HG03460 (cell line): Measurements from ENCODE around the gene KEL.

Experiments
- ATAC-seq: cut with Tn5 transposase; IDR thresholded peaks from one replicate; pipeline ENCODE4 v1.9.1; 2021; ENCODE audit not compliant: unreplicated experiment

Gene KEL

DNA sequence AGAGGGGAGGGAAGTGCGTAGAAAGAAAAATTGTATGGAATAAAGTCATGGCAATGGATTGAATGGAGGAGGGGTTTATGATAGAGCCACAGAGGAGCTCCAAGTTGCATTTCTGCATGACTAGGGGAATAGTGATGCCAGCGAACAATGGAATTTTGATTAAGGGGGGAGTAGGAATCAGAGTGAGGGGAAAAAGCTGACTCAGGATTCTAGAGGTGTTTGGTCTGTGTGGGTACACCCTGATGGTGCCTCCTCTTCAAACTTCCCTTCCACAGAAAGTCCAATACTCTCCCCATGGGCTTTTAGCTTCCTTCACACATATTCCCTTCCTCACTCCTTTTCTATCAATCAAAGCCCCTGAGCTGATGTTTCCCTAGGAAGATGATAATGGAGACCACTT lies 1.8 kb upstream of the KEL start:
- ATAC-seq, result no peak

DNA sequence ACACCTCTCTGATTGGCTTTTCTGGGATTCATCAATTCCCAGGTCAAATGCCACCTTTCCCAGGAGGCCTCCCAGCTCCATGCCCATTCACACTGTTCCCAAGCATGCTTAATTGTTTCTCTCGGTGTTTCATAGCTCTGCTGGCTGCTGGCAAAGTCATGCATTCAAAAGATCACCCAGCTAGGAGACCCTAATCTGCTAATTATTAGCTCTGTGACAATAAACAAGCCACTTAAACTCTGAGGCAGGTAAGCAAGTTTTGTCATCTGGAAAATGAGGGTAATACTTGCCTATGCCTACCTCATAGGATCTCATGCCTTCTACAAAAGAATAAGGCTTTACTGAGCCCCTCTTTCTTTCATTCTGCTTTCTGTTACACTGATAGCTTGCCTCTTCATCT lies 828 bp upstream of the KEL start:
- ATAC-seq, result no peak

DNA sequence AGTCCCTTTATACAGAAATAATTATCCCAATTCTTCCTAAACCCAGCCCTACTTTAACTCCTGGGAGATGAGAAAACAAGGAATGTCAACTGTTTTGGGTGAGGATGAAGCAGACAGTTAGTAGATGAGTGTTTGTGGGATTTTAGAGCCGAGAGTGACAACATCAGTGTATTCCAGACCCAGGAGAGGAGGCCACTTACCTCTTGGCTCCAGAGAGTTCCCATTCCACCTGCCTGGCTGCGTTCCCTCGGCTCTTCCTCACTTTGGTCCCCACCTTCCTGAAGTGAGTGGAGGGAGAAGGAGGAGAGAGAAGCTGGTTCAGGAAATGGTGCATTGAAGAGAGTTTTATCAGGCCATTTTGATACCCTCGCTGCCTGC lies 579 bp downstream of the KEL start:
- ATAC-seq, result no peak

DNA sequence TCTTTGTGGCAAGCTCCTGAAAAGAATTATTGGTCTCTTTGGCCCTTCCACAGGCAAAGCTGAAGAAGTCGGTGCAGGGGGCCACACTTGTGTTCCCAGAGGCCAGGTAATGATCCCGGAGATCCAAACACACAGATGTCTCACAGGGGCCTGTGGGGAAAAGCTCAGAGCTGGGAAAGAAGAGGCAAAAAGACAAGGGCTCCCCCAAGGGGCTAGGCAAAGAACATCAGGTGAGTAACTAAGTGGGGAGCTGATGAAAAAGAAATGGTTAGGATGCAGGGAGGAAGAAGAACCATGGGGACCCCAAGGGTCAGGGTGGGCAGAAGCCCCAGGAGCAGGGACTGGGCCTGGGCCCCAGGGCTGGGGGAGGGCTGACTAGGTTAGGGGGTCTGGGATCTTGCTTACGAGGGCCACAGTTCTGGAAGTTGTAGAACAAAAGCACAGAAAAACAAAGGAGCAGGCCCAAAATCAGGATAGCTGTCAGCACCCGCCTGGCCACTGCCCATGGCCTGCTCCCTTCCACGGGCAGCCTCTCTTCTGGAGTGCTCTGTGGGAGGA lies 1.1 kb downstream of the KEL start:
- ATAC-seq, result no peak

DNA sequence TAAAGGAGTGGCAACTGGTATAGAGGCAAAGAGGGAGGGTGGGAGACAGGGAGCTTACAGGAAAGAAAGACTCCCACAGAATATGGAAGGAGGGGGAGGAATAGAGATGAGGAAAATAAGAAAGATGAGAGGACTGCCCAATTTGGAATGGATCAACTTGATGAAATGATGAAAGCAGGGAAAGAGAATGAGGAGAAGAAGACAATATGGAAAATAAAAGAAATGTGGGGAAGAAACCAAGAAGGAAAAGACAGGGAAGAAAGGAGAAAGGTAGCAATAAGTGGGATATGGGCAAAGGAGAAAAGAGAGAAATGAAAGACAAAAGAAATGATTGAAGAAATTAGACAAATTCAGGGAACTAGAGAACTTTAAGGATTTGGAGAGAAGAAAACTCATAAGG lies 3.0 kb downstream of the KEL start:
- no peak for ATAC-seq

DNA sequence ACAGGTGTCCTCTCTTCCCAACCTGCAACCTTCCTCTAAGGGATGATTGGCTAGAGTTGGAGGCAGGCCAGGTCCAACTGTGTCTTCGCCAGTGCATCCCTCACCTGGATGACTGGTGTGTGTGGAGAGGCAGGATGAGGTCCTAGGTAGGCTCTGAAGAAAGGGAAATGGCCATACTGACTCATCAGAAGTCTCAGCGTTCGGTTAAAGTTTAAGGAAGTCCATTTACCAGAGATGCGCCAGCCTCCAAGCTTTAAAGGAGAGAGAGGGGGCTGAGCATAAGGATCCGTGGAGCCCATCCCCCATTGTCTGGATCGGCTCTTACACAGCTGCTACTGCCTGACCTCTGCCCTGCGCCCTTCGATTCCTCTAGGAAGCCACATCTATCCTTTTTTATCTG lies 4.4 kb downstream of the KEL start:
- ATAC-seq, result no peak

DNA sequence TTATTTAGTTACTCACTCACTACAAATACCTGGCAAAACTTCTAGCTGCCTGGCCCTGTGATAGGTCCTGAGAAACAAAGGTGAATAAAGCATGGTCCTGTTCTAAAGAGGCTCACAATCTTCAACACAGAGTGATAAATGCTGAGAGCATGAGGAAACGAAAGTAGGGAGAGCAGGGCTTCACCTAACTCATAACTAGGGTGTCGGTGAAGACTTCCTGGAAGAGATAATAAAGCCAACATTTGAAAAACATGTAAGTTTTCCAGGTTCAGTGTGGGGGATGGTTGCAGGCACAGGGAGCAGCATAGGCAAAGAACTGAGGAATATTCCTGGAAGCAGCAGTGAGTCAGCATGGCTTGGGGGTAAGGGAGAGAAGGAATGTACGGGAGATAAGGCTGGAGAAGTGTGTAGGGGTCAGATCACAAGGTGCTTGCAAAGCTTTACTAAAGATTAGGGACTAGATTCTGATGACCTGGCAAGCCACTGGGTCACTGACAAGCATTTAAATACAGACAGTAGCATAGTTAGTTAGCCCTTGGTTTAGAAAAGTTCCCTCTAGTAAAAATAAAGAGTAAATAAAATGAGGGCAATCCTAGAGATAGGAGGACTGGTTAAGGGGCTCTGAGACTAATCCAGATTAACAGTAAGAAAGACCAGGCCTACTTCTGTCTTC lies 5.1 kb downstream of the KEL start:
- no peak for ATAC-seq

DNA sequence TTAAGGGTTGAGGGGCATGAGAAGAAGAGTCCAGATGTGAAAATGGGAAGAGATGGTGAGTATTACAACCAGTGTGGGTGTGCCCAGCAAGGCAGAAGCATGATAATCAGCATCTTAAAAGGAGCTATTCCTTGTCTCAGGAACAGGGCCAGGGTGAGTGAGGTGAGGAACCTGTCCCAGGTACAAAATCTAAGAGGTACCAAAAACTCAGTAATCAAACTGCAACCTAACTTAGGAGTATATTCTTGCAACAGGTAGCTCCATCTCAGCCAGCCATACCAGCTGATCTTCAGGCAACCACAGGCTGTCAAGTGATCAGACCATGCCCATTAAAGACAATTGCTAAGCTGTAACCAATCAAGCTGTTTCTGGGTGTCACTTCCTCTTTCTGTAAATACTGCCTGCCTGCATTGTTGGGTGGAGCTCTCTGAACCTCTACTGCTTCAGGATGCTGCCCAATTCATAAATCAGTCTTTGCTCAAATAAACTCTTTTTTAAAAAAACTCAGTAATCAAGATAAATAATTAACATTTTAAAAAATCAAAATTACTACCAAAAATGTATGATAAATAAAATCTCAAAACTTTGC lies 7.4 kb downstream of the KEL start:
- no peak for ATAC-seq

DNA sequence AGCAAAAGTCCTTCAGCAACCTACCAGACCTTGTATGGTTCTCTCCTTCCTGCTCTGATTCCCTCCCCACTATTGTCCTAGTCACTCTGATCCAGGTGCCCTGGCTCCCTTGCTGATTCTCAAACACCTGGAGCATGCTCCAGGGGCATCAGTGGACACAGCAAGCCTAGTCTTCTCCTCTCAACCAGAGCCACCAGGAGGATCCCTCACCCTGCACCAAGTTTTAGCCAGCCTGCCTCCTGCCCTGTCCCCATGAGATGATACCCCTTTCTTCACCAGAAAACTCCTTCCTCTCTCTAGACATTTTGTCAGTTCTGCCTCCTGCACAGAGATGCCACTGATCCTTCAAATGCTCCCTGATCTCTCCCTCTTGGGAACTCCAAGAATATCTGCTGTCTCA lies 11.9 kb downstream of the KEL start:
- no peak for ATAC-seq

DNA sequence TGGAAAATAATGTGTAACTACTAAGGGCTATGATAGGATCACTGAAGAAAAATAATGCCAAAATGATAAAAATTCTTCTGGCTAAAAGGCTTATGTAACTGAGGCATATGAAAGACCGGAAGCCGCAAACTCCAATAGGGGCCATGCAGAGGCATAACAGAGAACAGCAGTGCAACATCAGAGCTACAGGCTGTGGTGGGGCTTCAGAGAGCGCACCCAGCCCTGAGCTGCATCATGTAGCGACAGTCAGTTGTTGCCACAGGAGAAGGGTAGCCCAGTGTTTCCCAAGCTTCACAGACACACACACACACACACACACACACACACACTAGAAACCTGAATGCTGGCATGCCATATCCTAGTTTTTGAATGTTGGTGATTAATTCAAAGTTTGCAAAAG lies 13.6 kb downstream of the KEL start:
- no peak for ATAC-seq

DNA sequence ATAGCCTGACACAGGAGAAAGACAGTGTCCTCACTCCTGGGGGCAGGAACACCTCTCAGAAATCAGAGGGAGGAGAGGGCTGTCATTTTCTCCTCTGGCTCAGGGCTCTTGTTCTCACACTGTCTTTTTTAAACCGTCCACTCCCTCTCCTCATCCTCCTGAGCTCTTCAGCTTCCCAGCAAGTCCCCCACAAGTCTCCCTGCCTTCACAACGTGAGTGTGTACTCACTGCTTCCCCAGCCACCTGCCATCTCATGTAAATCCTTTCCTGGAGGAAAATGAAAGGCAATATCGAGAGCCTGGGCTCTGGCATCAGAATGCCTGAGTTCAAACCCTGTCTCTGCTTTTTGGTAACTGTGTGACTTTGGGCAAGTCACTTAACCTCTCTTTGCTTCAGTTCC lies 17.2 kb downstream of the KEL start:
- ATAC-seq, result no peak

DNA sequence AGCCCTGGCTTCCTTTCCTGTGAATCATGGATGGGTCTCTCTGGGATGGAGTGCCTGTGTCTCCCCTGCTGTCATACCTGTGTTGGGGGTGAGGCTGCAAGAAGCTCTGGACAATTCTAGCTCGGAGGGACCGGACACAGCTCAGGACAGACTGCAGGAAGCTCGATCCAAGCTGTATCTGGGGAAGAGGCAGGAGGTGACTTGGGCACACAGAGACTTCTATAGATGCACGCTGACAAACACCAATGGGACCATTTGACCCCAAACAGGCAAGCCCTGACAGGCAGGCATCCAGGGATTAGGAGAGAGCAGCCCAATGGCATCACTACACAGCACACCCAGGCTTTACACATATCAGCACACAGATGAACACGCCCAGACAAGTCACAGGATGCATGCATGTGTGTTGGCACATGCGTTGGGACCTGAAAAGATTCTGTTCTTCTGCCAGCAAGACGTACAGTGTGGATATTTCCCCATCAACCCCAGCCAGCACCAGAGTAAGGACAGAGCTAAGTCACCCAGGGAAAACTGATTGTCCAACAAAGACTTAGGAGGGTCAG lies 18.4 kb downstream of the KEL start:
- ATAC-seq, result no peak

DNA sequence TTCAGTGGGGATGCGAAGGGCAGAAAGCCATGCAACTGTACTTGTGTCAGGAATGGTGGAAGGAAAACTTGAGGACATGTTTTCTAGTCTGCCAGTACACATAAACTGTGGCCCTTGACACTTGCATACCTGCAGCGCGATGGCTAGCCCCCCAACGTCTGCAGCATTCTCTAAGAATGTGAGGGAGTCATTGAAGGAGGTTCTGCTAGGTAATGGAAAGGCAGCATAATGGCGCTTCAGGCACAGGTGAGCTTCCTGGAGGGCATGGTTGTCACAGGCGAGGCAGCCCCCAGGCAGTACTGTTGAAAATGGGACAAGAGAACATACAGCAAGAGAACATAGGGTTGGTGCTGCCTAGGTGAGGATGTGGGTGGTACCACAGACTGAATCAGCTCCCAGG lies 19.4 kb downstream of the KEL start:
- no peak for ATAC-seq

DNA sequence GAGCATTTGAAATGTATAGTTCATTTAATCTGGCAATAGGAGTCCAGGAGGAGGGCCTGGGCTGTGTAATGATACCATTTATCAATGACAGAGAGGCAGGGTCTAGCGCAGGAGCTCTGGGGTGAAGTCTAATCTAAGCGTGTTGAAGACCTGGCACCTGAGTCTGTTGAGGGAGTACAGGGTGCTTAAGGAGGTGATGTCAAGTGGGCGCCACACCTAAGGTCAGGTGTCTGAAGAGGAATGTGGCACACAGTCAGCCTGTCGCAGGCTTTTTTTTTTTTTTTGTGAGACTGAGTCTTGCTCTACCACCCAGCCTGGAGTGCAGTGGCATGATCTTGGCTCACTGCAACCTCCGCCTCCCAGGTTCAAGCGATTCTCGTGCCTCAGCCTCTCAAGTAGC lies 20.6 kb downstream of the KEL start:
- no peak for ATAC-seq

DNA sequence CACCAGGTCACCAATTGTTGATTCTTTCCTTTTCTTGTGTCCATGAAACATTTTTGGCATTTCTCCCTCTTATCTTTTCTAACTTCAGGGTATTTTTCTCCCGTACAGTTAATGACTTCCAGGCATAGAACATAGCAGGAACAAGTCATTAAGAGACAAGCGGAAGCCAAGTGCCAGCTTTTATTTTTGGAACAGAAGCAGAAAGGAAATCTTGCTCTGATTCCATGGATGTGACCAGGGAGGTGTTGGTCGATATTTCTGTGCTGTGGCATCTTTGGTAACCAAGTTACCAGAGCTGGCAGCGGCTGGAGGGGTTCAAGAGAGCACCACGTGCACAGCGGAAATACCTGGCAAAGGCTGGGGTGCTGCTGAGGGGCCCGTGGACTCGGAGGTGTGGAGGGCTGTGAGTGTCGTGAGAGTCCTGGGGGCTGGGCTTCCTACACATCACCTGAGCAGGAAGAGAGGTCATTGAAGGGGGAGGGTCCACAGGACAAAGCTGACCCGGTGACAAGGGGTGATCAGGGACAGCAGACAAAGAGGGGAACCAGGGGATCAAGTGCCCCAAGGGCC lies 21.1 kb downstream of the KEL start:
- no peak for ATAC-seq

DNA sequence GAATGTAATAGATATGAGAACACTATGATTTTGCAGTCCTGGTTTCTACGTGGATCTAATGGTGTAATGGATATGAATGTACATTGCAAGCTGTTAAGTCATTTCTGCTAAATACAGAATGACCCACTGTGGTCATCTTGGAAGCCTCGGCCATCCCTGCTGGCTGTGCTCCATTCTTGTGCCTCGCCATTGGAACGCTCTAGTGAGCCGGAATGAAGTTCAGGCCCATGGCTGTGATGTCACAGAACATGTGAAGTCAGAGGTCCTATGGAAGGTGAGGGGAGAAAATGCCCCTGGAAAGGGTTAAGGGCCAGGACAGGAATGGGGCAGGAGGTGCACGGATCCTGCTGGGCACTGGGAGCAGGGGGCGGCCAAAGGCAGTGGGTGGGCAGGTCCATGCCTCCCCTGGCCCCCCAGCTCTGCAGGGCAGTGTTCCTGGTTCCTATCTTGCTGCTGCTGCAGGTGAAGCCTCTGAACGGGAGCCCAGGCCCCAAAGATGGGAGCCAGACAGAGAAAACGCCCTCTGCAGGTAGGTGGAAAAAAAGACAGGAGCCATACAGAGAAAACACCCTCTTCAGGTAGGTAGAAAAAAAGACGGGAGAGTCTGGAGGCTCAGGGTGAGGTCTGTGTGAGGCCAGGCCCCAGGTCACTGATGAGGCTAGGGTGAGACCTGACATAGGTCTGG lies 22.8 kb downstream of the KEL start, which contains the start of gene LLCFC1:
Gene LLCFC1 (plus strand): TSS at position 259 of the 685 bp plus-strand sequence. CDS start 138 bp downstream, at position 397.
- ATAC-seq, result no peak

DNA sequence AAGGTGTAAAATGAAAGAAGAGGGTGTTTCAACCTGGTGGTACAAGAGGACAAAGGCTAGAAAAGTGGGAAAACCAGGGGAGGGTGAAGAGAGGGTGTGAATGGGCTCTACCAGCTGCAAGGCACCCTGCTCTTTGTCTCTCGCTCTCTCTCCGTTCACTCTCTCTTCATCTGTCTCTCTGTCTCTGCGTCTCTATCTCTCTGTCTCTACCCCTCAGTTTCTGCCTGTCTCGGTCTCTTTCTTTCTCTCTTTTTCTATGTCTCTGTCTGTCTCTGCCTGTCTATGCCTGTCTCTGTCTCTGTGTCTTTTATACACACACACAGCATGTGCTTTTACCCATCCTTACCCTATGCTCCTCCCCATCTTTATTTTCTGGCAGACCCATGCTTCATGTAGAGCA lies 23.6 kb downstream of the KEL start:
- ATAC-seq, result no peak

DNA sequence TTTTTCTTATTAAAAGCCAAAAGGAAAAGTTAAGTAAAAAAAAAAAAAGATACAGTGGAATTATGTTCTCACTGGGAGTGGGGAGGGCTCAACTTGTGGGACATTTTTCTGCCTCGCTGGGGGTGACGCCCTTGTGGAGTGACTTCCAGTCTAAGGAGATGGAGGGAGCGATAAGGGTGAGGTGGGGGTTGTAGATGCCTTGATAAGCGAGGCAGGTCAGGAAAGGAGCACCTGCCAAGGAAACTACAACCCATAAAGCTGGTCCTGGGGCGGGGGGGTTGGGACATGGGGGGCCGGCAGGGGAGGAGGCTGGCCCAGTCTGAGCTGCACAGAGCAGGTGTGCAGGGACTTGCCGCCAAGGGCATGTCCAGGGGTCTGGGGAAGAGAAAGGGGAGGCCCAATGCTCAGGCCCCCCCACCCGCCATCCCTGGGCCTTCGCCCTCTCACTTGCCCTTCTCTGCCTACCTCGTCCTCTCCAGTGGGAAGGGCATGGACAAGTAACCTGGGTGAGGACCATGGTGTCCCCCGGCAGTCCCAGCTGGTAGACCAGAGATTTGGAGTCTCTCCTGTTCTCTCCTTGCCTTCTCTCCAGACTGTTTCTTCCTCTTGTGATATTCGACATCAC lies 26.1 kb downstream of the KEL start:
- ATAC-seq, result no peak

DNA sequence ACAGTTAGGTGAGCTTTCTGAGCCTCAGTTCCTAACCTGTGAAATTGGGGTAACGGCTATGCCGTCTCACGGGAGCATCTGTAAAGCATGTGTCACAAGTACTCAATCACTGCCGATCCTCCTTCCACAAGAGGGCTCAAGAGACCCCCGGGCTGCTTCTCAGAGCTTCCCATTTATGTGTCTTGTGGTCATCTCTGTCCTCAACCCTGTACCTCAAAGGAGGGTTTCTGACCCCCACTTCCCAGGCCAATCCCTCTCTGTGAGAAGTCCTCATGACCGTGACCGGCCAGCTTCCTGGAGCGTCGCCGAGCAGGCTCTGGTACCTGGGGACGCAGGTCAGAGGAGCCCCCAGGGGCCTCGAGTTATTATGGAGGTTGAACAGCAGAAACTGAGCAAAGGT lies 28.1 kb downstream of the KEL start:
- no peak for ATAC-seq

DNA sequence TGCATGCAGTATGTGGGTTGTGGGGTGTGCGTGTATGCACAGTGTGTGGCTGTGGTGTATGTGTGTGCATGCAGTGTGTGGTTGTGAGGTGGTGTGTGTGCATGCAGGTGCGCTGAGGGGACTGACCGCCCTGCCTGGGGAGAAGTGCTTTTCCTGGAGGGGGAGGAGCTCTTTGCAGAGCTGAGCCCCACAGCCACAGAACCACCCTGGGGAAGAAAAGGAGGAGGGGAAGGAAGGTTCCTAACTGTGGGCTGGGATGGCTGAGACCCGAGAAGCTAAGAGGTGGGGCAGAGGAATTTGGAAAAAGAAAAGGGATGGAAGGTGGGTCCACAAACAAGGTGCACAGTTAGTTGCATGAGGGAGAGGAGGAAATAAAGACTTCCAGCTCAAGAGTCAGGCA lies 28.5 kb downstream of the KEL start, which contains the start of gene TRPV5:
Gene TRPV5 (minus strand): TSS at position 123 of the 400 bp plus-strand sequence. CDS start 287 bp downstream, outside the sequence.
- no peak for ATAC-seq

DNA sequence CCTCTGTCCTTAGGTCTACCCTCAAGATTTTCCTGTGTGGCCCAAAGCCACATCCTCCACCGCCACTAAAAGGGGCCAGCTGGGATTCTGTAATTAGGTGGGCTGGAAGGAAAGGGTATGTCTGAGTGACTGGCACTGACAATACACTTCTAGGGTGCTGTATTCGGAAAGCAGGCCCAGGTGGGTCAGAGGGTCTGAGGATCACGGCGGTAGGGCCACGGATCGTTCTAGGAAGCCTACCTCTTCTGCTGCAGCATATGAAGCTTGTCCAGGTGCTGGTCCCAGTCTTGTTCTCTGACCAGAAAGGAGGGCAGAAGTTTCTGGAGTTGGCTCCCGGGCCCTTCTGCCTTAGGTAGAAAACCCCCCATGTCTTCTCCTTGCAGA lies 29.1 kb downstream of the KEL start:
- no peak for ATAC-seq
